K562 (cell line): ENCODE data around the gene PCDHGB5. TPM values are rescaled to one million over a fixed set of nuclear protein-coding genes. Genes with fewer than 3 reads are reported as not detected.
"Not testable (repeated sequence)": the region's sequence is repeated elsewhere in the genome, so short reads cannot be mapped to it uniquely, and the experiment has no call there.

ENCODE experiments used
- ATAC-seq: fragments of 200-7000 bp; cut with Tn5 transposase; 3 replicates; pipeline ENCODE4 v1.9.1; 2020; ENCODE audit warnings: moderate library complexity
- BruUV-seq: library from RNA; stranded (reverse); fragments of 400-500 nt; replicated peaks from 2 replicates; lab custom pipeline; 2021; lab: Mats Ljungman, UMichigan
- CTCF ChIA-PET: fragments of 300-600 bp; formaldehyde crosslinking; extraction: SDS; loops from one replicate; lab custom pipeline; 2021; ENCODE audit warnings: low intra/inter-chr PET ratio; lab: Yijun Ruan, JAX
- POLR2A ChIA-PET: fragments of 300-600, 350-650 bp; sonication (Branson Sonifier 250); formaldehyde crosslinking; extraction: SDS; loops from one replicate; lab custom pipeline; 2021; ENCODE audit warnings: antibody characterized with exemption, inconsistent platforms; lab: Yijun Ruan, JAX
- DNase-seq, 4 experiments: peaks; one replicate each; pipeline versions ENCODE4 v3.0.0 to v3.0.0-alpha.2; 2011 to 2018; ENCODE audit warnings: low spot score in 3 of 4, mixed read lengths in 3 of 4; ENCODE audit errors: extremely low read depth in 1 of 4
- FAIRE-seq: peaks from 2 replicates; lab custom pipeline; 2011; peaks lifted over from hg19 to GRCh38; lab: Jason Lieb, UNC
- H2AFZ ChIP-seq: 2 replicates; pipeline ENCODE4 v1.6.0; 2011; ENCODE audit warnings: low read depth, low read length, control low read depth, inconsistent platforms
- H3K27ac ChIP-seq: fragments of 200-600 bp; 3 replicates; pipeline ENCODE4 v1.8.0; 2011; ENCODE audit warnings: low read depth, mild to moderate bottlenecking, control low read depth, inconsistent platforms, low read length, moderate library complexity, mixed read lengths; ENCODE audit errors: extremely low read depth
- H3K27me3 ChIP-seq, 2 experiments: fragments of 300-600 bp in 1 of 2; 2 replicates in 1 of 2; 3 replicates in 1 of 2; pipeline versions ENCODE4 v1.6.0 to v1.8.0; 2011; ENCODE audit warnings: inconsistent platforms in 2 of 2, low read length in 2 of 2, mild to moderate bottlenecking in 1 of 2, mixed read lengths in 1 of 2, moderate library complexity in 1 of 2; ENCODE audit not compliant: control insufficient read depth in 2 of 2, insufficient read depth in 2 of 2
- H3K36me3 ChIP-seq: fragments of 300-600 bp; 3 replicates; pipeline ENCODE4 v1.8.0; 2011; ENCODE audit warnings: mild to moderate bottlenecking, low read length, inconsistent platforms; ENCODE audit not compliant: control insufficient read depth, insufficient read depth
- H3K4me1 ChIP-seq, 2 experiments: fragments of 200-600 bp in 1 of 2; replicated peaks in 1 of 2; 2 replicates in 1 of 2; 3 replicates in 1 of 2; pipeline versions ENCODE4 v1.5.1 to v1.8.0; 2011; ENCODE audit warnings: inconsistent platforms in 2 of 2, low read length in 2 of 2, mild to moderate bottlenecking in 1 of 2, mixed read lengths in 1 of 2, moderate library complexity in 1 of 2; ENCODE audit not compliant: control insufficient read depth in 2 of 2, insufficient read depth in 2 of 2
- H3K4me2 ChIP-seq: 2 replicates; pipeline ENCODE4 v1.6.1; 2011; ENCODE audit warnings: low read length, control low read depth, inconsistent platforms, mixed read lengths; ENCODE audit not compliant: insufficient read depth
- H3K4me3 ChIP-seq: fragments of 200-600 bp; sonication (generic), shearing (Covaris generic); 2 replicates; pipeline ENCODE4 v1.5.1; 2016; ENCODE audit warnings: control low read depth, inconsistent platforms
- H3K79me2 ChIP-seq: fragments of 200-600 bp; 3 replicates; pipeline ENCODE4 v1.8.0; 2011; ENCODE audit warnings: low read length, inconsistent platforms; ENCODE audit not compliant: control insufficient read depth, insufficient read depth
- H3K9ac ChIP-seq, 2 experiments: 2 replicates each; pipeline versions ENCODE4 v1.6.0 to v1.6.1; 2011; ENCODE audit warnings: low read depth in 2 of 2, low read length in 2 of 2, control low read depth in 1 of 2, inconsistent platforms in 1 of 2, mild to moderate bottlenecking in 1 of 2, mixed read lengths in 1 of 2; ENCODE audit not compliant: insufficient read depth in 1 of 2
- H3K9me1 ChIP-seq: one replicate; pipeline ENCODE4 v1.6.0; 2011; ENCODE audit warnings: inconsistent platforms, mild to moderate bottlenecking, low read length, moderate library complexity; ENCODE audit not compliant: control insufficient read depth, insufficient read depth
- H3K9me3 ChIP-seq: replicated peaks from 2 replicates; pipeline ENCODE4 v1.5.1; 2011; ENCODE audit warnings: low read depth, low read length, inconsistent platforms; ENCODE audit not compliant: control insufficient read depth, insufficient read depth
- H4K20me1 ChIP-seq: replicated peaks from 2 replicates; pipeline ENCODE4 v1.6.1; 2011; ENCODE audit warnings: low read length, inconsistent platforms, mixed read lengths; ENCODE audit not compliant: control insufficient read depth, insufficient read depth
- WGBS: fragments of 100-300 bp; shearing (Covaris generic); methylation state at CpG from one replicate; pipeline ENCODE4 v1.1.6; 2016; ENCODE audit warnings: low coverage, mixed read lengths; ENCODE audit not compliant: insufficient coverage; ENCODE audit errors: missing lambda C conversion rate; 5-methylcytosine and 5-hydroxymethylcytosine counted together
- in situ Hi-C: fragments of 300-500 bp; cut with MboI; formaldehyde crosslinking; loops from 4 replicates; pipeline ENCODE4 v1.15.0; 2018; ENCODE audit warnings: inconsistent platforms, mixed read lengths
- intact Hi-C: fragments of 100-400 bp; cut with micrococcal nuclease; formaldehyde crosslinking; loops from 2 replicates; pipeline ENCODE4 v1.14.2; 2022
- polyA plus RNA-seq, 8 experiments: library from polyadenylated mRNA; depleted of rRNA in 4 of 8; stranded (reverse) in 5 of 8; unstranded in 3 of 8; fragments of >200 nt; fragmentation: Nextera tagmentation in 2 of 8; fragmentation: Illumina TruSeq in 1 of 8; extraction: Ambion mirVana in 2 of 8; extraction: Trizol in 1 of 8; gene quantifications; 2 replicates each; pipeline versions ENCODE4 v1.2.1 to v1.2.3, GENCODE V29; 2011 to 2014; ENCODE audit warnings: inconsistent platforms in 1 of 8, missing spikeins in 1 of 8
- total RNA-seq, 7 experiments: library from RNA; depleted of rRNA in 6 of 7; stranded (reverse); fragments of >200 nt in 6 of 7; fragmentation: Illumina TruSeq in 2 of 7; extraction: Trizol in 2 of 7; gene quantifications; 2 replicates each; pipeline versions ENCODE4 v1.2.1 to v1.2.3, GENCODE V29; 2011 to 2021; ENCODE audit warnings: low replicate concordance in 1 of 7
- TF ChIP-seq, protein P1 (sequence below): IDR thresholded peaks from 2 replicates; pipeline ENCODE4 v1.6.1; 2011; ENCODE audit warnings: borderline replicate concordance, low read depth, mild to moderate bottlenecking, moderate library complexity, low read length; ENCODE audit not compliant: insufficient read depth, poor library complexity, severe bottlenecking
- TF ChIP-seq, protein P2 (sequence below), 3 experiments: IDR thresholded peaks in 2 of 3; conservative IDR thresholded peaks in 1 of 3; 2 replicates each; pipeline ENCODE4 v1.5.1; 2011 to 2012; ENCODE audit warnings: low read length in 3 of 3, mild to moderate bottlenecking in 3 of 3, control low read depth in 2 of 3, improper control_type of control experiment in 1 of 3, inconsistent platforms in 1 of 3, low read depth in 1 of 3, mixed read lengths in 1 of 3, moderate library complexity in 1 of 3; ENCODE audit not compliant: insufficient read depth in 2 of 3
- TF ChIP-seq, protein P3 (sequence below): fragments of 450-650 bp; IDR thresholded peaks from 2 replicates; pipeline ENCODE4 v1.6.1; 2016

PCDHGB5 gene
- total and polyA plus RNA-seq, 9 of the 15 experiments (the other 6 are each of a cell fraction or from before 2014, with no cell fraction given), result 0.05 to 0.29 (median 0.12) TPM; not detected in 2

GRCh38 chr5:141375444-141376155, 22.1 kb upstream of the PCDHGB5 start:
- H3K4me2 ChIP-seq, H3K9me1 ChIP-seq, H3K9ac ChIP-seq, POLR2A ChIA-PET, H3K9me3 ChIP-seq, H2AFZ ChIP-seq, BruUV-seq, H3K27ac ChIP-seq, H3K4me1 ChIP-seq, H4K20me1 ChIP-seq, CTCF ChIA-PET, H3K36me3 ChIP-seq, H3K79me2 ChIP-seq, H3K4me3 ChIP-seq, FAIRE-seq, in situ Hi-C loops, intact Hi-C loops: not testable (repeated sequence)
- ATAC-seq (peak; percentile 72; the same call in 2 of the 3 replicates), DNase-seq (peak in 1 of 4 experiments; percentile 30)
- TF ChIP-seq, protein P1, sequence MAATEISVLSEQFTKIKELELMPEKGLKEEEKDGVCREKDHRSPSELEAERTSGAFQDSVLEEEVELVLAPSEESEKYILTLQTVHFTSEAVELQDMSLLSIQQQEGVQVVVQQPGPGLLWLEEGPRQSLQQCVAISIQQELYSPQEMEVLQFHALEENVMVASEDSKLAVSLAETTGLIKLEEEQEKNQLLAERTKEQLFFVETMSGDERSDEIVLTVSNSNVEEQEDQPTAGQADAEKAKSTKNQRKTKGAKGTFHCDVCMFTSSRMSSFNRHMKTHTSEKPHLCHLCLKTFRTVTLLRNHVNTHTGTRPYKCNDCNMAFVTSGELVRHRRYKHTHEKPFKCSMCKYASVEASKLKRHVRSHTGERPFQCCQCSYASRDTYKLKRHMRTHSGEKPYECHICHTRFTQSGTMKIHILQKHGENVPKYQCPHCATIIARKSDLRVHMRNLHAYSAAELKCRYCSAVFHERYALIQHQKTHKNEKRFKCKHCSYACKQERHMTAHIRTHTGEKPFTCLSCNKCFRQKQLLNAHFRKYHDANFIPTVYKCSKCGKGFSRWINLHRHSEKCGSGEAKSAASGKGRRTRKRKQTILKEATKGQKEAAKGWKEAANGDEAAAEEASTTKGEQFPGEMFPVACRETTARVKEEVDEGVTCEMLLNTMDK, result peak; percentile 40
- TF ChIP-seq, protein P2, sequence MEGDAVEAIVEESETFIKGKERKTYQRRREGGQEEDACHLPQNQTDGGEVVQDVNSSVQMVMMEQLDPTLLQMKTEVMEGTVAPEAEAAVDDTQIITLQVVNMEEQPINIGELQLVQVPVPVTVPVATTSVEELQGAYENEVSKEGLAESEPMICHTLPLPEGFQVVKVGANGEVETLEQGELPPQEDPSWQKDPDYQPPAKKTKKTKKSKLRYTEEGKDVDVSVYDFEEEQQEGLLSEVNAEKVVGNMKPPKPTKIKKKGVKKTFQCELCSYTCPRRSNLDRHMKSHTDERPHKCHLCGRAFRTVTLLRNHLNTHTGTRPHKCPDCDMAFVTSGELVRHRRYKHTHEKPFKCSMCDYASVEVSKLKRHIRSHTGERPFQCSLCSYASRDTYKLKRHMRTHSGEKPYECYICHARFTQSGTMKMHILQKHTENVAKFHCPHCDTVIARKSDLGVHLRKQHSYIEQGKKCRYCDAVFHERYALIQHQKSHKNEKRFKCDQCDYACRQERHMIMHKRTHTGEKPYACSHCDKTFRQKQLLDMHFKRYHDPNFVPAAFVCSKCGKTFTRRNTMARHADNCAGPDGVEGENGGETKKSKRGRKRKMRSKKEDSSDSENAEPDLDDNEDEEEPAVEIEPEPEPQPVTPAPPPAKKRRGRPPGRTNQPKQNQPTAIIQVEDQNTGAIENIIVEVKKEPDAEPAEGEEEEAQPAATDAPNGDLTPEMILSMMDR (IDR thresholded peaks at IDR 0.05 in 2 of 3, conservative IDR thresholded peaks at IDR 0.05 in 1 of 3; ENCODE audit: insufficient read depth in 2 of 3, low read depth in 1 of 3, low read length in 3 of 3), result peak; percentile 8 to 37 (median 35); a peak in 3 of 6 replicates
- TF ChIP-seq, protein P3, sequence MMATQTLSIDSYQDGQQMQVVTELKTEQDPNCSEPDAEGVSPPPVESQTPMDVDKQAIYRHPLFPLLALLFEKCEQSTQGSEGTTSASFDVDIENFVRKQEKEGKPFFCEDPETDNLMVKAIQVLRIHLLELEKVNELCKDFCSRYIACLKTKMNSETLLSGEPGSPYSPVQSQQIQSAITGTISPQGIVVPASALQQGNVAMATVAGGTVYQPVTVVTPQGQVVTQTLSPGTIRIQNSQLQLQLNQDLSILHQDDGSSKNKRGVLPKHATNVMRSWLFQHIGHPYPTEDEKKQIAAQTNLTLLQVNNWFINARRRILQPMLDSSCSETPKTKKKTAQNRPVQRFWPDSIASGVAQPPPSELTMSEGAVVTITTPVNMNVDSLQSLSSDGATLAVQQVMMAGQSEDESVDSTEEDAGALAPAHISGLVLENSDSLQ, result peak; percentile 55
- H3K27me3 ChIP-seq, result peaks cover 4 to 32% of the 10 kb centered on the region in 2 experiments; a peak in 4 of 5 replicates
- 28% methylated on average over 23 of the region's 48 CpGs for WGBS
